ENCODE results near the gene MAP3K3.

Gene MAP3K3

GRCh38 chr17:63692195-63692816 lies 70.1 kb downstream of the MAP3K3 start:
- H3K4me3 ChIP-seq (ENCODE audit: low read length, poor library complexity, severe bottlenecking) = no peak overlapping the region
- H3K4me1 ChIP-seq (ENCODE audit: insufficient read depth, low read length, poor library complexity, severe bottlenecking) = peaks cover 7% of the 10 kb centered on the region
- no peaks in the 10 kb centered on the region for H3K27me3 ChIP-seq (ENCODE audit: insufficient read depth, low read length, poor library complexity, severe bottlenecking)
- H3K79me2 ChIP-seq (ENCODE audit: insufficient read depth, low read length) = peaks cover 7% of the 10 kb centered on the region; the same call in 1 of the 2 replicates
- H2AFZ ChIP-seq (ENCODE audit: low read length) = no peak overlapping the region
- H3K4me2 ChIP-seq (ENCODE audit: low read depth, low read length, poor library complexity, severe bottlenecking) = no peak overlapping the region
- H3K9me2 ChIP-seq (replicated peaks; ENCODE audit: low read depth, low read length) = no peaks in the 10 kb centered on the region
- no peak overlapping the region for H3K9ac ChIP-seq (ENCODE audit: low read depth, low read length, poor library complexity, severe bottlenecking)
- H3K36me3 ChIP-seq (ENCODE audit: insufficient read depth, low read length) = peaks cover 69% of the 10 kb centered on the region; the same call in 1 of the 2 replicates
- TF ChIP-seq, protein P1, sequence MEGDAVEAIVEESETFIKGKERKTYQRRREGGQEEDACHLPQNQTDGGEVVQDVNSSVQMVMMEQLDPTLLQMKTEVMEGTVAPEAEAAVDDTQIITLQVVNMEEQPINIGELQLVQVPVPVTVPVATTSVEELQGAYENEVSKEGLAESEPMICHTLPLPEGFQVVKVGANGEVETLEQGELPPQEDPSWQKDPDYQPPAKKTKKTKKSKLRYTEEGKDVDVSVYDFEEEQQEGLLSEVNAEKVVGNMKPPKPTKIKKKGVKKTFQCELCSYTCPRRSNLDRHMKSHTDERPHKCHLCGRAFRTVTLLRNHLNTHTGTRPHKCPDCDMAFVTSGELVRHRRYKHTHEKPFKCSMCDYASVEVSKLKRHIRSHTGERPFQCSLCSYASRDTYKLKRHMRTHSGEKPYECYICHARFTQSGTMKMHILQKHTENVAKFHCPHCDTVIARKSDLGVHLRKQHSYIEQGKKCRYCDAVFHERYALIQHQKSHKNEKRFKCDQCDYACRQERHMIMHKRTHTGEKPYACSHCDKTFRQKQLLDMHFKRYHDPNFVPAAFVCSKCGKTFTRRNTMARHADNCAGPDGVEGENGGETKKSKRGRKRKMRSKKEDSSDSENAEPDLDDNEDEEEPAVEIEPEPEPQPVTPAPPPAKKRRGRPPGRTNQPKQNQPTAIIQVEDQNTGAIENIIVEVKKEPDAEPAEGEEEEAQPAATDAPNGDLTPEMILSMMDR (conservative IDR thresholded peaks at IDR 0.05; ENCODE audit: low read length) = no peak
- TF ChIP-seq EZH2phosphoT487 (IDR thresholded peaks at IDR 0.05; ENCODE audit: borderline replicate concordance) = no peak
- H3K9me3 ChIP-seq (ENCODE audit: insufficient read depth, low read depth, low read length) = no peaks in the 10 kb centered on the region
- H4K20me1 ChIP-seq (ENCODE audit: insufficient read depth, low read length, poor library complexity, severe bottlenecking) = peaks cover 7% of the 10 kb centered on the region
- no peaks in the 10 kb centered on the region for H3F3A ChIP-seq (ENCODE audit: low read depth)

GRCh38 chr17:63693411-63694113 lies 71.3 kb downstream of the MAP3K3 start:
- no peaks in the 10 kb centered on the region for H3K27me3 ChIP-seq (ENCODE audit: insufficient read depth, low read length, poor library complexity, severe bottlenecking)
- H3K9ac ChIP-seq (ENCODE audit: low read depth, low read length, poor library complexity, severe bottlenecking) = no peak overlapping the region
- peaks cover 19% of the 10 kb centered on the region for H3K4me1 ChIP-seq (ENCODE audit: insufficient read depth, low read length, poor library complexity, severe bottlenecking)
- no peaks in the 10 kb centered on the region for H3K9me3 ChIP-seq (ENCODE audit: insufficient read depth, low read depth, low read length)
- TF ChIP-seq, protein P1 (conservative IDR thresholded peaks at IDR 0.05; ENCODE audit: low read length) = no peak
- no peak for TF ChIP-seq EZH2phosphoT487 (IDR thresholded peaks at IDR 0.05; ENCODE audit: borderline replicate concordance)
- H3F3A ChIP-seq (ENCODE audit: low read depth) = no peaks in the 10 kb centered on the region
- peaks cover 19% of the 10 kb centered on the region; the same call in 1 of the 2 replicates for H3K79me2 ChIP-seq (ENCODE audit: insufficient read depth, low read length)
- H2AFZ ChIP-seq (ENCODE audit: low read length) = no peak overlapping the region
- H3K9me2 ChIP-seq (replicated peaks; ENCODE audit: low read depth, low read length) = no peaks in the 10 kb centered on the region
- H3K36me3 ChIP-seq (ENCODE audit: insufficient read depth, low read length) = peaks cover 62% of the 10 kb centered on the region; the same call in 1 of the 2 replicates
- peaks cover 11% of the 10 kb centered on the region for H4K20me1 ChIP-seq (ENCODE audit: insufficient read depth, low read length, poor library complexity, severe bottlenecking)
- no peak overlapping the region for H3K4me3 ChIP-seq (ENCODE audit: low read length, poor library complexity, severe bottlenecking)
- no peak overlapping the region for H3K4me2 ChIP-seq (ENCODE audit: low read depth, low read length, poor library complexity, severe bottlenecking)

DNA sequence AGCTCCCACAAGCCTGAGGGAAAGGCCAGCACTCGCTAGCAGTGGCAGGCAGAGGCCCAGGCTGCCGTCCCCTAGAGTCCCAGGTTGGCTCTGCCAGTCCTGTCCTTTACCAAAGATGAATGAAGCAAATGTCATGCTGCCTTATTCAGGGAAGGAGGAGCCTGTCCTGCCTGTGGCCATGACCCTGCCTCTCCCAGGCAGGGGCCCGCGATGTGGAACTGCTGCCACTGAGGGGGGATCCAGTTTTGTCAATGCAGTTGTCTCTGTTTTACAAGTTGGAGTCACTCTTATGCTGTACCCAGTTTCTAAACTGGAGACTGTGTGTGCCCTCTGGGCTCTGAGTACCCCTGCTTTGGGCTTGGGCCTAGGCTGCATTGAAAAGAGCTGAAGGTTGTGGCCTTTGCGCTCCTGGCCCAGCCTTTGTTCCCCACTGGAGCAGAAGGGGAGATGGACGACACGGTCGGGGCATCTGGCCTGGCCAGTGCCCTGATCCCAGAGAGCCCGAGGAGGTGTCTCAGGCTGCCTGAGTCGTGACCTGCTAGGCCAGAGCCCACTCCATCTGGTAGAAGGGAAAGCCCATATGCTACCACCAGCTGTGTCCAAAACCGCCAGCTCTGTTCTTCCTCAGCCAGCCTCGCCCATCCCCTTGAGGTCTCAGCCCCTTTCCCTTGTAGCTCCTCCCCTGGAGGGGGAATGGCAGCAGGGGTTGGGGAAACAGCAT lies 72.2 kb downstream of the MAP3K3 start:
- Histone ChIP-seq H3K4me1 (ENCODE audit: insufficient read depth, low read length, poor library complexity, severe bottlenecking) (peaks cover 19% of the 10 kb centered on the region), H4K20me1 (ENCODE audit: insufficient read depth, low read length, poor library complexity, severe bottlenecking) (peaks cover 11% of the 10 kb centered on the region), H3K36me3 (ENCODE audit: insufficient read depth, low read length) (peaks cover 54% of the 10 kb centered on the region; the same call in 1 of the 2 replicates), H3F3A (ENCODE audit: low read depth) (no peaks in the 10 kb centered on the region), H3K4me2 (ENCODE audit: low read depth, low read length, poor library complexity, severe bottlenecking) (no peak overlapping the region), H3K9me3 (ENCODE audit: insufficient read depth, low read depth, low read length) (no peaks in the 10 kb centered on the region), H3K4me3 (ENCODE audit: low read length, poor library complexity, severe bottlenecking) (no peak overlapping the region), H3K79me2 (ENCODE audit: insufficient read depth, low read length) (peaks cover 25% of the 10 kb centered on the region; the same call in 1 of the 2 replicates), H2AFZ (ENCODE audit: low read length) (no peak overlapping the region), H3K9me2 (replicated peaks; ENCODE audit: low read depth, low read length) (no peaks in the 10 kb centered on the region), H3K27me3 (ENCODE audit: insufficient read depth, low read length, poor library complexity, severe bottlenecking) (no peaks in the 10 kb centered on the region), H3K9ac (ENCODE audit: low read depth, low read length, poor library complexity, severe bottlenecking) (no peak overlapping the region)
- TF ChIP-seq EZH2phosphoT487 (IDR thresholded peaks at IDR 0.05; ENCODE audit: borderline replicate concordance) = no peak
- TF ChIP-seq, protein P1 (conservative IDR thresholded peaks at IDR 0.05; ENCODE audit: low read length) = no peak

Data from Loucy (cell line).